IMR-90 (cell line): ENCODE measurements around the gene TEP1. TPM values are rescaled to one million over a fixed set of nuclear protein-coding genes. Genes with fewer than 3 reads are reported as not detected.
A peak's percentile ranks its signal among the peaks of the same experiment; 100 is the strongest.

ENCODE experiments used
- ATAC-seq: fragments of 200-7000 bp; cut with Tn5 transposase; 2 replicates; pipeline ENCODE4 v1.9.1; 2020; ENCODE audit warnings: low read depth, mild to moderate bottlenecking, moderate library complexity
- BruUV-seq: library from RNA; stranded (reverse); fragments of 400-500 nt; replicated peaks from 2 replicates; lab custom pipeline; 2021; lab: Mats Ljungman, UMichigan
- CTCF ChIA-PET: fragments of 300-600 bp; formaldehyde crosslinking; extraction: SDS; loops from one replicate; lab custom pipeline; 2021; ENCODE audit warnings: antibody characterized with exemption; lab: Yijun Ruan, JAX
- POLR2A ChIA-PET: fragments of 300-600 bp; sonication (Branson Sonifier 250); formaldehyde crosslinking; loops from one replicate; lab custom pipeline; 2022; ENCODE audit warnings: antibody characterized with exemption; ENCODE audit not compliant: unreplicated experiment; lab: Charles Lee
- DNase-seq: peaks from one replicate; pipeline ENCODE4 v3.0.0; 2013
- H2AFZ ChIP-seq: replicated peaks from 2 replicates; pipeline ENCODE3; 2013; ENCODE audit warnings: low read length, mild to moderate bottlenecking; ENCODE audit not compliant: poor library complexity
- H2AK5ac ChIP-seq: 2 replicates; pipeline ENCODE4 v1.6.1; 2013; ENCODE audit warnings: low read depth, low read length, inconsistent platforms
- H2AK9ac ChIP-seq: replicated peaks from 2 replicates; pipeline ENCODE3; 2013; ENCODE audit warnings: mild to moderate bottlenecking, low read depth, low read length, moderate library complexity; ENCODE audit not compliant: poor library complexity
- H2BK120ac ChIP-seq: 2 replicates; pipeline ENCODE4 v1.6.1; 2013; ENCODE audit warnings: low read depth, low read length, inconsistent platforms
- H2BK15ac ChIP-seq: 3 replicates; pipeline ENCODE4 v1.6.1; 2013; ENCODE audit warnings: low read depth, low read length, inconsistent platforms
- H2BK20ac ChIP-seq: 2 replicates; pipeline ENCODE4 v1.6.1; 2013; ENCODE audit warnings: low read depth, mild to moderate bottlenecking, inconsistent platforms, low read length, moderate library complexity
- H2BK5ac ChIP-seq: 2 replicates; pipeline ENCODE4 v1.6.1; 2013; ENCODE audit warnings: mild to moderate bottlenecking, low read depth, low read length, inconsistent platforms; ENCODE audit not compliant: poor library complexity, severe bottlenecking
- H3K14ac ChIP-seq: replicated peaks from 2 replicates; pipeline ENCODE4 v1.6.1; 2013; ENCODE audit warnings: low read depth, low read length, inconsistent platforms
- H3K18ac ChIP-seq: 2 replicates; pipeline ENCODE4 v1.6.1; 2013; ENCODE audit warnings: low read depth, low read length, control low read depth
- H3K23ac ChIP-seq: 2 replicates; pipeline ENCODE4 v1.6.1; 2013; ENCODE audit warnings: low read depth, low read length, inconsistent platforms
- H3K27ac ChIP-seq: 2 replicates; pipeline ENCODE4 v1.5.1; 2013; ENCODE audit warnings: mild to moderate bottlenecking, control low read depth, low read length; ENCODE audit not compliant: insufficient read depth
- H3K27me3 ChIP-seq: 2 replicates; pipeline ENCODE4 v1.6.1; 2013; ENCODE audit warnings: low read length; ENCODE audit not compliant: control insufficient read depth, insufficient read depth
- H3K36me3 ChIP-seq: 2 replicates; pipeline ENCODE4 v1.6.1; 2013; ENCODE audit warnings: low read length, mixed read lengths; ENCODE audit not compliant: control insufficient read depth, insufficient read depth
- H3K4ac ChIP-seq: 2 replicates; pipeline ENCODE4 v1.6.1; 2013; ENCODE audit warnings: low read depth, low read length, inconsistent platforms
- H3K4me1 ChIP-seq: 2 replicates; pipeline ENCODE4 v1.6.1; 2013; ENCODE audit warnings: low read length, mixed read lengths; ENCODE audit not compliant: control insufficient read depth, insufficient read depth
- H3K4me2 ChIP-seq: 2 replicates; pipeline ENCODE4 v1.6.1; 2013; ENCODE audit warnings: low read depth, mild to moderate bottlenecking, control low read depth, low read length, moderate library complexity
- H3K4me3 ChIP-seq: 2 replicates; pipeline ENCODE4 v1.5.1; 2013; ENCODE audit warnings: low read depth, mild to moderate bottlenecking, control low read depth, low read length, moderate library complexity; ENCODE audit not compliant: insufficient read depth
- H3K56ac ChIP-seq: 2 replicates; pipeline ENCODE4 v1.6.1; 2013; ENCODE audit warnings: low read length, inconsistent platforms; ENCODE audit not compliant: insufficient read depth; ENCODE audit errors: extremely low read depth
- H3K79me1 ChIP-seq, 2 experiments: 2 replicates each; pipeline ENCODE4 v1.6.1; 2013; ENCODE audit warnings: low read length in 2 of 2, inconsistent platforms in 1 of 2, low read depth in 1 of 2
- H3K9ac ChIP-seq: 2 replicates; pipeline ENCODE4 v1.6.1; 2013; ENCODE audit warnings: low read depth, low read length, control low read depth
- H3K9me1 ChIP-seq: 2 replicates; pipeline ENCODE4 v1.6.1; 2013; ENCODE audit warnings: low read length, inconsistent platforms; ENCODE audit not compliant: insufficient read depth
- H3K9me3 ChIP-seq: 2 replicates; pipeline ENCODE4 v1.6.1; 2013; ENCODE audit warnings: low read length; ENCODE audit not compliant: control insufficient read depth, insufficient read depth
- H4K20me1 ChIP-seq: 2 replicates; pipeline ENCODE4 v1.6.1; 2013; ENCODE audit warnings: low read length, inconsistent platforms; ENCODE audit not compliant: insufficient read depth
- H4K5ac ChIP-seq: 2 replicates; pipeline ENCODE4 v1.6.1; 2013; ENCODE audit warnings: mild to moderate bottlenecking, low read depth, low read length, control low read depth
- H4K8ac ChIP-seq, 2 experiments: 2 replicates each; pipeline ENCODE4 v1.6.1; 2013; ENCODE audit warnings: low read depth in 2 of 2, low read length in 2 of 2, control low read depth in 1 of 2, inconsistent platforms in 1 of 2
- H4K91ac ChIP-seq: 2 replicates; pipeline ENCODE4 v1.6.1; 2013; ENCODE audit warnings: low read depth, low read length, inconsistent platforms; ENCODE audit not compliant: insufficient read depth
- POLR2A ChIP-seq: IDR thresholded peaks from 2 replicates; pipeline ENCODE4 v1.6.1; 2012; ENCODE audit warnings: mild to moderate bottlenecking, low read depth, low read length
- WGBS, 2 experiments: methylation state at CpG; one replicate each; pipeline versions ENCODE4 v1.1.5 to v1.1.7; 2013; ENCODE audit warnings: missing lambda C conversion rate in 2 of 2; ENCODE audit not compliant: insufficient read length in 1 of 2; ENCODE audit errors: extremely low coverage in 2 of 2; 5-methylcytosine and 5-hydroxymethylcytosine counted together
- dilution Hi-C: fragments of 300-500 bp; cut with HindIII; formaldehyde crosslinking; loops from one replicate; pipeline ENCODE4 v1.14.3; 2018; ENCODE audit warnings: low sequenced_read_pairs; ENCODE audit not compliant: unreplicated experiment
- in situ Hi-C: fragments of 300-500 bp; cut with MboI; formaldehyde crosslinking; loops from 3 replicates; pipeline ENCODE4 v1.14.3; 2019; ENCODE audit warnings: low sequenced_read_pairs, inconsistent platforms, mixed read lengths
- intact Hi-C: fragments of 100-400 bp; cut with micrococcal nuclease; formaldehyde crosslinking; loops from 2 replicates; pipeline ENCODE4 v1.10.0; 2022
- polyA plus RNA-seq, 3 experiments: library from polyadenylated mRNA; depleted of rRNA; stranded (reverse); fragments of >200 nt; gene quantifications; 2 replicates each; pipeline ENCODE4 v1.2.3, GENCODE V29; 2012; ENCODE audit warnings: low replicate concordance in 1 of 3
- total RNA-seq: library from RNA; depleted of rRNA; stranded (reverse); fragments of >200 nt; gene quantifications from 2 replicates; pipeline ENCODE4 v1.2.3, GENCODE V29; 2012
- TF ChIP-seq, protein P1 (sequence below): fragments of 150-350 bp; IDR thresholded peaks from 2 replicates; pipeline ENCODE4 v1.6.1; 2017; ENCODE audit warnings: mild to moderate bottlenecking, antibody characterized with exemption, low read length, low read depth

Gene TEP1
- total and polyA plus RNA-seq, 2 of the 4 experiments (the other 2 are of a cell fraction) = 10.7 to 12.4 TPM

GRCh38 chr14:20350282-20350681, 63.0 kb downstream of the TEP1 start:
- Histone ChIP-seq H3K79me1 (peaks cover 0 to under 1% of the 10 kb centered on the region in 2 experiments; a peak in 2 of 4 replicates), H3K4me3 (no peak overlapping the region), H4K8ac (no peak overlapping the region), H3K4me2 (no peak overlapping the region), H3K56ac (no peak overlapping the region), H3K36me3 (peaks cover 36% of the 10 kb centered on the region), H3K18ac (no peak overlapping the region), H2AFZ (no peak overlapping the region), H4K91ac (no peak overlapping the region), H3K14ac (no peak overlapping the region), H2BK5ac (no peak overlapping the region), H4K5ac (no peak overlapping the region), H3K9me1 (no peaks in the 10 kb centered on the region), H3K9me3 (no peaks in the 10 kb centered on the region), H2AK9ac (no peak overlapping the region), H2AK5ac (no peak overlapping the region), H2BK15ac (no peak overlapping the region), H4K20me1 (no peaks in the 10 kb centered on the region), H3K4ac (no peak overlapping the region), H3K23ac (no peak overlapping the region), H2BK20ac (no peak overlapping the region), H3K4me1 (no peaks in the 10 kb centered on the region), H3K27ac (no peak overlapping the region), H3K27me3 (no peaks in the 10 kb centered on the region), H3K9ac (no peak overlapping the region), H2BK120ac (no peak overlapping the region)
- POLR2A ChIA-PET = no interaction called here
- DNase-seq (peak; percentile 20), ATAC-seq (no peak)
- CTCF ChIA-PET = interaction anchor here (1.0 to 2.0 kb wide), 3 partner anchors 22 to 65 kb away, joined by 3 to 7 read pairs (median 4); no protein-coding TSS in a partner anchor
- TF ChIP-seq POLR2A = no peak
- TF ChIP-seq, protein P1, sequence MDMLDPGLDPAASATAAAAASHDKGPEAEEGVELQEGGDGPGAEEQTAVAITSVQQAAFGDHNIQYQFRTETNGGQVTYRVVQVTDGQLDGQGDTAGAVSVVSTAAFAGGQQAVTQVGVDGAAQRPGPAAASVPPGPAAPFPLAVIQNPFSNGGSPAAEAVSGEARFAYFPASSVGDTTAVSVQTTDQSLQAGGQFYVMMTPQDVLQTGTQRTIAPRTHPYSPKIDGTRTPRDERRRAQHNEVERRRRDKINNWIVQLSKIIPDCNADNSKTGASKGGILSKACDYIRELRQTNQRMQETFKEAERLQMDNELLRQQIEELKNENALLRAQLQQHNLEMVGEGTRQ = no peak
- dilution Hi-C loops (no loop called here), in situ Hi-C loops (loop anchor here (25.0 kb wide), 1 partner anchor 1062 kb away; no protein-coding TSS in a partner anchor), intact Hi-C loops (loop anchor here (2.0 kb wide), 1 partner anchor 23 kb away; no protein-coding TSS in a partner anchor)
- BruUV-seq = no TSS peak
- whole genome bisulfite sequencing, 2 experiments = no CpG with 5 or more reads among the region's 2 CpGs
